Transverse colon (tissue), 3 donors: ENCODE results near the gene TUNAR.

ENCODE experiments used
- POLR2A ChIP-seq: fragments of 450-650 bp; IDR thresholded peaks from one replicate; pipeline ENCODE4 v1.6.1; 2016; ENCODE audit warnings: antibody characterized with exemption, mild to moderate bottlenecking, moderate library complexity
- TF ChIP-seq, protein P1 (sequence below), 5 experiments: fragments of 200-600 bp in 3 of 5; fragments of 450-650 bp in 2 of 5; sonication (generic) in 3 of 5; IDR thresholded peaks; 1 replicate in 2 of 5; 2 replicates in 3 of 5; pipeline ENCODE4 v1.5.1; 2016 to 2017; ENCODE audit warnings: antibody characterized with exemption in 5 of 5, inconsistent platforms in 3 of 5, mild to moderate bottlenecking in 2 of 5, moderate library complexity in 1 of 5

DNA sequence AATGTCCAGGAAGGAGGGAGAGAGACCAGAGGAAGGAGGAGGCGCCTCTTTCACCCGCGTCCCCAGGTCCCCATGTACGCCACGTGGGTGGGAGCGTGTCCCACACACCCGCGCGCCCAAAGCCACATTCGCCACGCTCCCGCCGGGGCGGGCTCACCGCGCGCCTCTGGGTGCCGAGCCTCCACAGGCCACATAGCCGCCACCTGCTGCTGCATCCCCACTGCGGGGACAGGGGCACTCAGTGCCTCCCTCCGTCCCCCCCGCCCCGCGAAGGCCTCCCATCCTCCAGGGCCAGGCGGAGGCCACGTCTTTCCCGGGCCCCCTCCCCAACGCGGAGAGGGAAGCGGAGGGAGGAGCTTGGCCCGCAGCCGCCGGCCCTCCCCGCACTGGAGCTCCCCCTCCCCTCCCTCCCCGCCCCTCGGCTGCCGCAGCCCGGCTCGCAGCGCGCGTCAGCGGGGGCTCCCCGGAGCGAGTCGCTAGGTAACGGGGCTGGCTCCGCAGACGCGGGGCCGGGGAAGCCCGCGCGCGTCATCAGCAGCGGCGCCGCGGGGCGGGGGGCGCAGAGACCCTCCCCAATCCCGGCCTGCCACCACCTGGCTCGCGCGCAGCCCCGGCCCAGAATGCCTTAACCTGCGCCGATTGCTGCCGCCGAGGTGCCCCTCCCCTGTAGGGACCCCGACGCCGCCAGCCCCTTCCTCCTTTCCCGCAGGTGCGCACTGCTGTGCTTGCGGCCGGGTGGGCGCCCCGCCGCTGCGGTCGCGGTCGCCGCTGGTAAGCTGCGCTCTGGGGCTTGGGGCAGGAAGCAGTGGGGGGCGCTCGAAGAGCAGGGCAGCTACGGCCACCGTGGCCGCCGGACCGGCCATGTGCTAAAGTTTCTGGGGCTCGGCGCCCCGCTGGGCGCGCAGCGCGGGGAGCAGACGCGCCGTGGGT, 536 bp upstream of the TUNAR start:
- TF ChIP-seq, protein P1, sequence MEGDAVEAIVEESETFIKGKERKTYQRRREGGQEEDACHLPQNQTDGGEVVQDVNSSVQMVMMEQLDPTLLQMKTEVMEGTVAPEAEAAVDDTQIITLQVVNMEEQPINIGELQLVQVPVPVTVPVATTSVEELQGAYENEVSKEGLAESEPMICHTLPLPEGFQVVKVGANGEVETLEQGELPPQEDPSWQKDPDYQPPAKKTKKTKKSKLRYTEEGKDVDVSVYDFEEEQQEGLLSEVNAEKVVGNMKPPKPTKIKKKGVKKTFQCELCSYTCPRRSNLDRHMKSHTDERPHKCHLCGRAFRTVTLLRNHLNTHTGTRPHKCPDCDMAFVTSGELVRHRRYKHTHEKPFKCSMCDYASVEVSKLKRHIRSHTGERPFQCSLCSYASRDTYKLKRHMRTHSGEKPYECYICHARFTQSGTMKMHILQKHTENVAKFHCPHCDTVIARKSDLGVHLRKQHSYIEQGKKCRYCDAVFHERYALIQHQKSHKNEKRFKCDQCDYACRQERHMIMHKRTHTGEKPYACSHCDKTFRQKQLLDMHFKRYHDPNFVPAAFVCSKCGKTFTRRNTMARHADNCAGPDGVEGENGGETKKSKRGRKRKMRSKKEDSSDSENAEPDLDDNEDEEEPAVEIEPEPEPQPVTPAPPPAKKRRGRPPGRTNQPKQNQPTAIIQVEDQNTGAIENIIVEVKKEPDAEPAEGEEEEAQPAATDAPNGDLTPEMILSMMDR (IDR thresholded peaks at IDR 0.05) = no peak
- no peak for TF ChIP-seq POLR2A
